Activated CD4-positive, alpha-beta T cell treated with anti-CD3 and anti-CD28 coated beads, Interleukin-10, Interleukin-2, amounts not matched to agents 100 ng/mL and 50 ng/mL, durations not matched to agents 16 hours and 8 hours (primary cell): ENCODE results near the gene AP4B1.
A peak's percentile ranks its signal among the peaks of the same experiment; 100 is the strongest.
"Not testable (repeated sequence)": the region's sequence is repeated elsewhere in the genome, so short reads cannot be mapped to it uniquely, and the experiment has no call there.

Experiments
- DNase-seq: peaks from one replicate; pipeline ENCODE4 v3.0.0-alpha.2; 2020

Gene AP4B1

DNA sequence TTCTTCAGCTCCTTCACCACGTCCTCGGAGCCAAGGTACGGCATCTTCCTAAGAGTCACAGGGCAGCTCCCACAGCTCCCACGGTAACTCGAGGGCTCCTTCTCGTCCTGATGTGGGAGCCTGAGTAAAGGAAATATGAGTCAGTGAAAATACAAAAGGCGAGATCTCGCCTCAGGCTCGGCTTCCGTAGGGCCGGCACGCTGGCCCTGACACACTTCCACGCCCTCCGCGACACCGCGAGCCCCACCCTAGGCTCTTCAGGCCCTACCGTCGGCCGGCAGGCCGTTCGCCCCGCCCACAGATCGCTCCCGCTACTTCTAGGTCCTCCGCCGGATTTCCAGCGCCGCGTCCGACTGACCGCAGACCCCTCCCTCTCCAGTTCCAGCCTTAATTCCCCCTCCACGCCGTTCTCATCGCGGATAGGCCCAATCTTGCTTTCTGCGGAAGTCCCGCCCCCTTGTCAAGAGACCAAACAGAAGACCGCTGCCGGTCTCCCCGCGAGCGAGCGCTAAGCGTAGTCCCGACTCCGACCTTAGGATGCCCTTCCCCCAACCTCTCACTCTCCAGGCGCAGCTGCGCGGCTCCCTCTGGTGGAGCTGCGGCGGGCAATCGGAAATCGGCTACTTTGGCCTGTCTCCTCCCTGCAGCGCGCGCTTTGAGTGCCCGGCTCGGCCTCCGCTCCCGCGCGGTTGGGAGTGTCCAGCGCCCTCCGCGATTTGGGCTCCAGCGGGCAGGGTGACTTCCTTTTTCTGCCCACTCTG is at the start of gene AP4B1, which contains the start of gene DCLRE1B:
Gene AP4B1 (minus strand): TSS at position 126 of the 761 bp plus-strand sequence. CDS start 82 bp downstream, at position 44.
Gene DCLRE1B (plus strand): TSS at position 653 of the 761 bp plus-strand sequence. CDS start 261 bp downstream, outside the sequence.
- peak; percentile 100 for DNase-seq

DNA sequence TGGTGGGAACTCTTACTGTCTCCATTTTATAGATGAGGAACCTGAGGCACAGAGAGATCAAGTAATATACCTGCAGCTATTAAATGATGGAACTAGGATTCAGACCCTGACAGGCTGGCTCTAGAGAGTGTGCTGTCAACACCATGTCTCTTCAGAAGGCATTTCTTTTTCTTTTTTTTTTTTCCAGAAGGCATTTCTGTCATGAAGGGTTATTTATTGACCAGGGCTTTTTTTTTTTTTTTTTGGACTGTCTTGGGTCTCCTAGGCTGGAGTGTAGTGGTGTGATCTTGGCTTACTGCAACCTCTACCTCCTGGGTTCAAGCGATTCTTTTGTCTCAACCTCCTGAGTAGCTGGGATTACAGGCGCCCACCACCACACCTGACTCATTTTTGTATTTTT is 47.1 kb upstream of the AP4B1 start:
- DNase-seq = no peak

DNA sequence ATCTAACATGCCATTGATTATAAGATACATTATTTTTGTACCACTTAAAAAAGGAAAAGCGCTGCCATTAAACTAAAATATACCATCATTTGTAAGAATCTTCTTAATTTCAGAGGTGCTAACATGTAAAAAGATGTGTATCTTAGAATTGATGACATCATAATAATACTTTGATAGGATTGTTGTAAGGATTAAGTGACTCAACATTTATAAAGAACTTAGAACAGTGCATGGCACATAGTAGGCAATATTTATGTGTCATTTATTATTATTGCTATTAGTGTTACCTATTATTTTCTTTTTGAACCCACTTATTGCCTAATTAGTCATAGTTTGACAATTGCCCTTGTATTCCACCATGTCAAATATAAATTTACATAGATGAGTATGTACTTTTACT is 46.3 kb upstream of the AP4B1 start:
- DNase-seq = no peak

GRCh38 chr1:113949007-113949406 is 44.4 kb upstream of the AP4B1 start:
- DNase-seq = no peak

DNA sequence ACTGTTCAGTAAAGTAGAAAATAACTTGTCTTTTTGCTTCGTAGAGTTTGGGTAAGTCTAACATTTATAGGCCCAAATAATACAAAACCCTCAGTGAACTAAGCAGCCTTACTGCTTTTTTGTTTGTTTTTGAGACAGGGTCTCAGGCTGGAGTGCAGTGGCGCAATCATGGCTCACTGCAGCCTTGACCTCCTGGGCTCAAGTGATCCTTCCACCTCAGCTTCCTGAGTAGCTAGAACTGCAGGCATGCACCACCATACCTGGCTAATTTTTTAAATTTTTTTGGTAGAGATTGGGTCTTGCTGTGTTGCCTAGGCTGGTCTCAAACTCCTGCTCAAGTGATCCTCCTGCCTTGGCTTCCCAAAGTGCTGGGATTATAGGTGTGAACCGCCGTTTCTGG is 43.6 kb upstream of the AP4B1 start:
- not testable (repeated sequence) for DNase-seq

DNA sequence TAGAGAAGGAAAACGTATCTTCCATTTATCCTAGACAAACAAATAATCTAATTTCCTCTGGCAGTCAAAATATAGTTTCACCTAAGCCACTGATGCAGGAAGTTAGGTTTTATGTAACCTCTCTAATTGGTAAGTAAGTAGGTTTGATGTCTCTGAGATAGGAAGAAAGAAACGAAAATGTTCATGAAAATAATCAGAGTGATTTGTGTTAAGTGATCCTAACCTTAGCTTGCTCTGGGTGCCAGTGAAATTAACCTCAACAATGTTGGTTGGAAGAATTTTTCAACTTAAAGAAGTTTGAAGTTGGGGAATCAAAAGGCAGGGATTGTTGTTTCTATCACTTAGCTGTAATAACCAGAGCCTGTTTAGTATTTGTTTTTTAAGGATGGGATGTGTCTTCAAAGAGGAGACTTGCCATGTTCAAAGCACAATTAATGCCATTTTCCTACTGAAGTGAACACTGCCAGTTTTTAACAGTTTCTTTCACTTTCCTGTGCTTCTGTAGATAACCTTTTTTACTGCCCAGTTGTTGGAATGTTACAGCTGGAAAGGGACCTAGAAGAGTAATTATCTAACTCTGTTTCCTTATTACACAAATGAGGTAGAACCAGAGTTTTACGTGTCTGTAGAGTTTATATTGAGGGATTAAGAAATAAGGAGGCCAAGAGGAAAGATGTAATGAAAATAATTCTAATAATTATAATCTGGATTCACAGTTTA is 42.9 kb upstream of the AP4B1 start:
- DNase-seq = no peak

DNA sequence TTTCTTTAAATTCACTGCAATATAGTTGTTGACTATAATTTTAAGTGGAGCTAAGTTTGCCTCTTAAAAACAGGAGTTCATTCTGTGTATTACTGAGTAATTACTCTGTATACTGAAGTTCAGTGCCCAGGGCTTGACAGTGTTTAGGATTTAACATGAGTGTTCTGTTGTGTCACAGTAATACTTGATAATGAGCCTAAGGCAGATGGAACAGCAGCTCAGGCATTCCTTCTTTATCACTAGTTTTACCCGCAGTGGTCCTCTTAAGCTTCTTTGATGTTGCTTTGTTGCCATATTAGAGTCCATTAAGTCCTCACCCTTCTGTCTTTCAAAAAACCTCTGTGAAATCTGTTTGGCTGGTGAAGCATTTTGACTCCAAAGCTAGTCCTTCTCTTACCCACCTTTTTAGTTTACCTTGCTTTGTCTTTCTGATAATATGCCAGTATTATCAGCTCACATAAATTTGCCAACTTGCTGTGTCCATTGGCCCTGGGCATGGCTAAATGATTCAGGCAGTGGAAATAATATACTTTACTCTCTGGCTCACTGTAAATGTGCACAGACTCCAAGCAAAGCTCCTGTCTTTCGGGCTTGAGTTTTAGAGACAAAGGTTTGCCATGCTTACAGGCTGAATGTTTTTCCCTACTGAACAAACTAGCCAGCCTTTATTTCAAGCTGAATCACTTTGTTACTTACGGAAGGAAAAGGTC is 42.2 kb upstream of the AP4B1 start:
- no peak for DNase-seq

- DNase-seq = peak; percentile 16
Observed at GRCh38 chr1:113946112-113946511, 41.5 kb upstream of the AP4B1 start.

DNA sequence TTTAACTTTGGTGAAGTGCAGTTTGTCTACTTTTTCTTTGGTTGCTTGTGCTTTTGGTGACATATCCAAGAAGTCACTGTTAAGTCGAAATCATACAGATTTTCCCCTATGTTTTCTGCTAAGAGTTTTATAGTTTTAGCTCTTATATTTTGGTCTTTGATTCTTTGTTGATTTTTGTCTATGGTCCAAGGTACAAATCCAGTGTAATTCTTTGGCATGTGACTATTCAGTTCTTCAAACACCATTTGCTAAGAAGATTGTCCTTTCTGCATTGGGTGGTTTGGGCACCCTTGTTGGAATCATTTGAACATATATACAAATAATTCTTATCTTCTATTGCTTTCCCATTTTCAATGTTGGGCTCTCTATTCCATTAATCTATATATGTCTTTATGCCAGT is 40.7 kb upstream of the AP4B1 start:
- DNase-seq = no peak

DNA sequence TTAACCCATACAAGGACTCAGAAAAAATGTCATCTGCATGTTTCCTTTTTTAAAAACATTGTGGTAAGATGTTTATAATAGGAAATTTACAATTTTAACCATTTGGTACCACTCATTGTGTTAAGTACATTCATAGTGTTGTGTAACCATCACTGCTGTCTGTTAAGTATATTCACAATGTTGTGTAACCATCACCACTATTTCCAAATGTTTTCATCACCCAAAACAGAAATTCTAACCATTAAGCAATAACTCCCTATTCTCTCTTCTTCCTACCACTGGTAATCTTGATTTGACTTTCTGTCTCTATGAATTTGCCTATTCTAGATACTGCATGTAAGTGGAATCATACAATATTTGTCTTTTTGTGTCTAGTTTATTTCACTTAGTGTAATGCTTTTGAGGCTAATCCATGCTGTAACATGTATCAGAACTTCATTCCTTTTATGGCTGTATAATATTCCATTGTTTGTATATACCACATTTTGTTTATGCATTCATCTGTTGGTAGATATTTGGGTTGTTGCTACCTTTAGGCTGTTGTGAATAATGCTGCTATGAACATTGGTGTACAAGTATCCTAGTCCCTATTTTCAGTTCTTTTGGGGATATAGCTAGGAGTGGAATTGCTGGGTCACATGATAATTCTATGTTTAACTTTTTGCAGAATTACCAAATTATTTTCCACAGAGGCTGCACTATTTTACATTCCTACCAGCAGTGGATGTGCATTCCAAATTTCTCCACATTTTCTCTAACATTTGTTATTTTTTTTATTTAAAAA is 38.6 kb upstream of the AP4B1 start:
- DNase-seq = no peak

GRCh38 chr1:113942527-113942926 is 37.9 kb upstream of the AP4B1 start:
- no peak for DNase-seq

GRCh38 chr1:113941245-113941559 is 36.6 kb upstream of the AP4B1 start:
- DNase-seq = no peak

- peak; percentile 71 for DNase-seq
Observed at GRCh38 chr1:113940365-113941244, 36.0 kb upstream of the AP4B1 start.

GRCh38 chr1:113938192-113938591 is 33.6 kb upstream of the AP4B1 start:
- no peak for DNase-seq

- DNase-seq = no peak
Observed at GRCh38 chr1:113937146-113937545, 32.5 kb upstream of the AP4B1 start.

- DNase-seq = peak; percentile 20
Observed at GRCh38 chr1:113935970-113936369, 31.4 kb upstream of the AP4B1 start.

DNA sequence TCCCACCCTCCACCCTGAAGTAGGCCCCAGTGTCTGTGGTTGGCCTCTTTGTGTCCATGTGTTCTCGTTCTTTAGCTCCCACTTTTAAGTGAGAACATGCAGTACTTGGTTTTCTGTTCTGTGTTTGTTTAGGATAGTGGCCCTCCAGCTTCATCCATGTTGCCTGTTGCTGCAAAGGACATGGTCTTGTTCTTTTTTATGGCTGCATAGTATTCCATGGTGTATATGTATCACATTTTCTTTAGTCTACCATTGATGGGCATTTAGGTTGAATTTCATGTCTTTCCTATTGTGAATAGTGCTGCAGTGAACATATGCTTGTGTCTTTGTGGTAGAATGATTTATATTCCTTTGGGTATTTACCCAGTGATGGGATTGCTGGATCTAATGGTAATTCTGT is 30.6 kb upstream of the AP4B1 start:
- DNase-seq = no peak

GRCh38 chr1:113934511-113935055 is 30.0 kb upstream of the AP4B1 start:
- DNase-seq = no peak

- no peak for DNase-seq
Observed at GRCh38 chr1:113934006-113934405, 29.4 kb upstream of the AP4B1 start.

DNA sequence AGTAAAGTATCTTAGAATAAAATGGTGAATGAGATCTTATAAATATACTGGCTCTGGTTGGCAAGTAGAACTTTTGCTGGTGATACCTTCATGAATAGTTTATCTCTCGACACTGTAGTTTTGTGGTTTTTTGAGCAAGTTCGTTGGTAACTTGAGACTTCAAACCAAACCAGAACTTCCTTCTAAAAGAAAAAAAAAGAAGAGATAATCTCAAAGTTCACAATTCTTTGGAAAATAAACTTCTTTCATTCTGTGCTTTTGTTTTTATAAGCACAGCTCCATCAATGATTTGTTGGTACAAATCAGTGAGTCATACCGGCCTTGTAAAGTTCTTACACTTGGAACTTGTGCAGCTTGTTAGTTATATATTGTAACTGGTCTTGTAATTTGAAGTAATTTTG is 26.9 kb upstream of the AP4B1 start:
- DNase-seq = peak; percentile 60

GRCh38 chr1:113930499-113931161 is 26.0 kb upstream of the AP4B1 start:
- DNase-seq = peak; percentile 77
